Esophagus squamous epithelium (tissue), 5 donors: ENCODE results near the gene LIMA1. TPM values are rescaled to one million over a fixed set of nuclear protein-coding genes. Genes with fewer than 3 reads are reported as not detected.
A peak's percentile ranks its signal among the peaks of the same experiment; 100 is the strongest.
"Not testable (repeated sequence)": the region's sequence is repeated elsewhere in the genome, so short reads cannot be mapped to it uniquely, and the experiment has no call there.

Source experiments
- DNase-seq: peaks from one replicate; lab custom pipeline; 2025; lab: John Stamatoyannopoulos, UW
- H3K27ac ChIP-seq, 4 donors: fragments of 200-600 bp; sonication (generic); one replicate each; pipeline ENCODE4 v1.5.1; 2016 to 2019; ENCODE audit warnings: mild to moderate bottlenecking in 1 of 4
- H3K27me3 ChIP-seq, 4 donors: fragments of 200-600 bp; sonication (generic); 1 replicate in 3 of 4; 2 replicates in 1 of 4; pipeline versions ENCODE4 v1.5.1 to v1.6.0; 2017 to 2021; ENCODE audit warnings: antibody characterized with exemption in 1 of 4
- H3K36me3 ChIP-seq, 3 donors: fragments of 200-600 bp; sonication (generic); one replicate each; pipeline ENCODE4 v1.5.1; 2016 to 2019
- H3K4me1 ChIP-seq, 3 donors: fragments of 200-600 bp; sonication (generic); one replicate each; pipeline ENCODE4 v1.5.1; 2017 to 2019
- H3K4me3 ChIP-seq, 4 donors: fragments of 200-600 bp; sonication (generic); 1 replicate in 3 of 4; 2 replicates in 1 of 4; pipeline ENCODE4 v1.5.1; 2016 to 2019; ENCODE audit warnings: mild to moderate bottlenecking in 2 of 4, moderate library complexity in 1 of 4
- H3K9me3 ChIP-seq, 3 donors: fragments of 200-600 bp; sonication (generic); one replicate each; pipeline ENCODE4 v1.5.1; 2016 to 2019
- CTCF ChIP-seq, 6 experiments: fragments of 450-650 bp in 4 of 6; fragments of 200-600 bp in 2 of 6; sonication (generic) in 2 of 6; IDR thresholded peaks; one replicate each; pipeline ENCODE4 v1.5.1; 2016 to 2019; ENCODE audit warnings: antibody characterized with exemption in 6 of 6, mild to moderate bottlenecking in 4 of 6, moderate library complexity in 4 of 6
- POLR2A ChIP-seq, 4 donors: fragments of 450-650 bp; IDR thresholded peaks; one replicate each; pipeline ENCODE4 v1.6.1; 2017; ENCODE audit warnings: antibody characterized with exemption in 4 of 4, mild to moderate bottlenecking in 4 of 4, moderate library complexity in 3 of 4
- WGBS, 2 donors: methylation state at CpG; one replicate each; pipeline ENCODE4 v1.1.5; 2018; 5-methylcytosine and 5-hydroxymethylcytosine counted together
- intact Hi-C: fragments of 100-400 bp; cut with DNase I; formaldehyde crosslinking; loops from one replicate; pipeline ENCODE4 v1.15.0; 2022
- total RNA-seq, 4 donors: library from RNA; depleted of rRNA; stranded (reverse); fragments of >200 nt; gene quantifications; one replicate each; pipeline ENCODE4 v1.1.0, GENCODE V29; 2016
- donor health status: DM: yes; HTN: yes; CAD: no.

LIMA1 gene
- total RNA-seq, 4 donors from 2014 or later: 48.0 to 70.0 (median 62.7) TPM

DNA sequence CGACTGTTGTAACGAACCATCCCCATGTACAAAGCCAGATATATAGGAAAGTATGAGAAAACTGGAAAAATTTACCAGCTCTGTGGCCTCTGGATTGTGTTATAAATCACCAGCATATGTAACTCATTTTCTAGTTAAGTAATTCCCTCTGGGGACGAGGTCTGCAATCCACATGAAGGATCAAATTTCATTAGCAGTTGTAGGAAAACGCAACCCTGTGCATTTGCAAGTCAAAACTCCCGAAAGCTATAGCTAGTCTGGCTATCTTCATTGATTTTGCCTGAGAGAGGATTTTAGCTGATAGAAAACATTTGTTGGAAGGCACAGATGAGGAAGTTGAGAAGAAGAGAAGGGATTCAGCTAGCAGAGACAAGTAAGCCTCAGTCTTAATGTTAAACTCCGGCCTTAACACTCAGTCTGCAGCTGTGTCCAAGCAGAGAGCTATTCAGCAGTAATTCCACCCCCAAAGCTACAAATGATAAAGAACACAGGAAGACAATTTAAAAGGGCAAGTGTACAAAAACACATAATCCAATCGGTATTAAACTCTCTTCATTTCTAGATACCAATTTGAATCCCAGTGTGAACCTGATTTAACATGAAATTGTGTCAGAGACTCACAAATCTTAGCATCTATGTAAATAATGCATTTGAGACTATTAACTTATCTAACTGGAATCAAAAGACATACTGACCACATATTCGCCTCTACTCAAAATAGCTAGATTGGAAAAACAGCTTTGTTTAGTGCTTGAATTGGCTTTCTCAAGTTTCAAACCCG is 61.9 kb downstream of the LIMA1 start:
- H3K4me3 ChIP-seq: peak overlapping the region; percentile 28 to 73 (median 48)
- peaks cover 0 to 3% (median 0%) of the 10 kb centered on the region in 3 donors for H3K36me3 ChIP-seq
- no peaks in the 10 kb centered on the region for H3K27me3 ChIP-seq
- no peak for DNase-seq
- 4 to 10% methylated on average over 9 of the region's 9 CpGs for WGBS, 2 donors
- H3K27ac ChIP-seq: peak overlapping the region; percentile 84 to 94 (median 90)
- H3K4me1 ChIP-seq: peaks cover 6 to 82% (median 35%) of the 10 kb centered on the region in 3 donors
- TF ChIP-seq CTCF (IDR thresholded peaks at IDR 0.05): no peak
- TF ChIP-seq POLR2A (IDR thresholded peaks at IDR 0.05): peak in 1 of 4 donors; percentile 48
- H3K9me3 ChIP-seq: no peaks in the 10 kb centered on the region
- intact Hi-C loops: no loop called here

GRCh38 chr12:50220363-50220995 is 62.8 kb downstream of the LIMA1 start:
- no peaks in the 10 kb centered on the region for H3K27me3 ChIP-seq
- H3K36me3 ChIP-seq: peaks cover 0 to 3% (median 0%) of the 10 kb centered on the region in 3 donors
- H3K9me3 ChIP-seq: no peaks in the 10 kb centered on the region
- H3K4me3 ChIP-seq: peak overlapping the region; percentile 28 to 73 (median 48)
- intact Hi-C loops: no loop called here
- peaks cover 6 to 87% (median 35%) of the 10 kb centered on the region in 3 donors for H3K4me1 ChIP-seq
- TF ChIP-seq POLR2A (IDR thresholded peaks at IDR 0.05): peak in 1 of 4 donors; percentile 39
- TF ChIP-seq CTCF (IDR thresholded peaks at IDR 0.05): no peak
- H3K27ac ChIP-seq: peak overlapping the region; percentile 84 to 94 (median 90)
- no peak for DNase-seq
- WGBS, 2 donors: 7 to 11% methylated on average over 4 of the region's 4 CpGs

GRCh38 chr12:50219544-50219943 is 63.8 kb downstream of the LIMA1 start:
- no peaks in the 10 kb centered on the region for H3K27me3 ChIP-seq
- peaks cover 0 to 3% (median 0%) of the 10 kb centered on the region in 3 donors for H3K36me3 ChIP-seq
- no peaks in the 10 kb centered on the region for H3K9me3 ChIP-seq
- no peak for DNase-seq
- H3K4me3 ChIP-seq: peak overlapping the region in 3 of 4 donors; percentile 44 to 73 (median 51)
- 84 to 92% methylated on average over 2 of the region's 2 CpGs for WGBS, 2 donors
- peak overlapping the region; percentile 84 to 94 (median 90) for H3K27ac ChIP-seq
- TF ChIP-seq CTCF (IDR thresholded peaks at IDR 0.05) (no peak), POLR2A (IDR thresholded peaks at IDR 0.05) (no peak)
- peaks cover 7 to 87% (median 33%) of the 10 kb centered on the region in 3 donors for H3K4me1 ChIP-seq
- intact Hi-C loops: no loop called here

DNA sequence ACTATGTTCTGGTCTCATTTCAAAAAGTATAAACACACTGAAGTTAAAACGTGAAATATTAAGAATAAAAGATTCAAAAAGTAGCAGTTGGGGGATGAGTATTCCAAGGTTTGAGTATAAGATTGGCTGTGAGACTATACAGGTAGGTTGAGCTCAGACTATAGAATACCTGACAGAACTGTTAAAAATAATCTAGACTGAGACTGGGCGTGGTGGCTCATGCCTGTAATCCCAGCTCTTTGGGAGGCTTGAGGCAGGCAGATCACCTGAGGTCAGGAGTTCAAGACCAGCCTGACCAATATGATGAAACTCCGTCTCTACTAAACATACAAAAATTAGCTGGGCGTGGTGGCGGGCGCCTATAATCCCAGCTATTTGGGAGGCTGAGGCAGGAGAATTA is 64.3 kb downstream of the LIMA1 start:
- H3K36me3 ChIP-seq, H3K27me3 ChIP-seq, H3K9me3 ChIP-seq, DNase-seq, intact Hi-C loops: not testable (repeated sequence)
- peaks cover 10 to 87% (median 29%) of the 10 kb centered on the region in 3 donors for H3K4me1 ChIP-seq
- H3K4me3 ChIP-seq: peak overlapping the region in 2 of 4 donors; percentile 37 to 51
- WGBS, 2 donors: 85 to 86% methylated on average over 6 of the region's 6 CpGs
- H3K27ac ChIP-seq: peak overlapping the region in 3 of 4 donors; percentile 84 to 91 (median 90)

- no peaks in the 10 kb centered on the region for H3K9me3 ChIP-seq
- H3K36me3 ChIP-seq: peaks cover 0 to 3% (median 0%) of the 10 kb centered on the region in 3 donors
- TF ChIP-seq POLR2A (IDR thresholded peaks at IDR 0.05) (no peak), CTCF (IDR thresholded peaks at IDR 0.05) (no peak)
- peaks cover 10 to 87% (median 26%) of the 10 kb centered on the region in 3 donors for H3K4me1 ChIP-seq
- intact Hi-C loops: no loop called here
- no peak for DNase-seq
- peak overlapping the region in 3 of 4 donors; percentile 8 to 91 (median 14) for H3K27ac ChIP-seq
- H3K4me3 ChIP-seq: no peak overlapping the region
- H3K27me3 ChIP-seq: no peaks in the 10 kb centered on the region
- 54 to 58% methylated on average over 4 of the region's 4 CpGs for WGBS, 2 donors
Measured at GRCh38 chr12:50218386-50218785, 64.9 kb downstream of the LIMA1 start.
